GM10266 (cell line): ENCODE measurements around the gene TMEM8B.

Experiments
- DNase-seq: peaks from one replicate; pipeline ENCODE4 v3.0.0; 2012; ENCODE audit errors: extremely low spot score
- TF ChIP-seq, protein P1 (sequence below): IDR thresholded peaks from 2 replicates; pipeline ENCODE4 v1.5.1; 2012; ENCODE audit warnings: mild to moderate bottlenecking, low read depth; ENCODE audit not compliant: control insufficient read depth, insufficient read depth; ENCODE audit errors: missing control alignments

Gene TMEM8B

DNA sequence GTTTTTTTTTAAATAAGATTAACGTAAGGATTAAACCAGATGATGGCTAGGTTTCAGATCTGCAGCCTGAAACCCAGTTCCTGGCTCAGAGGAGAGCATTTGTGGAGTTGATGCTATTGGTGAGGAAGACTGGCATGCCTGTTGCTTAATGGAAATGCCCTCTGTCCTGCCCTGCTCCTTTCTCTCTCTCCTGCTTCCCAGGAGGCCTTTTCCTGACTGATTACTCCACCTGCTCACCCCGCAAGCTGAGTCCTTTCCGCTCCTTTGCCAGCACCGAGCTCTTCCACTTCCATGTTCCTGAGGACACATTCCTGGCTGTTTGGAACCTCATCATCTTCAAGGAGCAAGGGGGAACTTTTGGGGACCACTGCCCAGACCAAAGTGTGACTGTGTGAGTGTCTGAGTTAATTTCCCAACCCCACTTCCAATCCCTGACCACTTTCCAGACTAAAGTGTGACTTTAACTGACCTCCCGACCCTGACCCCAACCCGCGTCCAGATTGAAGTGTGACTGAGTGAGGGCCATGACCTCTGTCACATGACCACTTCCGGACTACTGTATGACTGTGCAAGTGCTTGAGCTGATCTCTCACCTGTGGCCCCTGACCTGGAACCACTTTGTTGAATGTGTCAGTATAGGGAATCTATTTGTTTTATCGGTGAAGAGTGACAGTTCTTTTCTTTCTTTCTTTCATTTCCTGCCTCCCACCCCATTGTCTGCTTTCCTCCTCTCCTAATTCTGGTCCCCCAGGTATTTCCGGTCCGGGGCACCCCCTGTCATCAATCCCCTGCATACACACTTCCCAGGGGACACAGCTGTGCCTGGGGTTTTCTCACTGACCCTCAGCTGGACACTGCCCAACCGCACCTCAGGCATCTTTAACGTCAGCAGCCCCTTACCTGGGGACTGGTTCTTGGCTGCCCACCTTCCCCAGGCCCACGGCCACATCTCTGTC, 5.5 kb downstream of the TMEM8B start:
- DNase-seq: no peak
- TF ChIP-seq, protein P1, sequence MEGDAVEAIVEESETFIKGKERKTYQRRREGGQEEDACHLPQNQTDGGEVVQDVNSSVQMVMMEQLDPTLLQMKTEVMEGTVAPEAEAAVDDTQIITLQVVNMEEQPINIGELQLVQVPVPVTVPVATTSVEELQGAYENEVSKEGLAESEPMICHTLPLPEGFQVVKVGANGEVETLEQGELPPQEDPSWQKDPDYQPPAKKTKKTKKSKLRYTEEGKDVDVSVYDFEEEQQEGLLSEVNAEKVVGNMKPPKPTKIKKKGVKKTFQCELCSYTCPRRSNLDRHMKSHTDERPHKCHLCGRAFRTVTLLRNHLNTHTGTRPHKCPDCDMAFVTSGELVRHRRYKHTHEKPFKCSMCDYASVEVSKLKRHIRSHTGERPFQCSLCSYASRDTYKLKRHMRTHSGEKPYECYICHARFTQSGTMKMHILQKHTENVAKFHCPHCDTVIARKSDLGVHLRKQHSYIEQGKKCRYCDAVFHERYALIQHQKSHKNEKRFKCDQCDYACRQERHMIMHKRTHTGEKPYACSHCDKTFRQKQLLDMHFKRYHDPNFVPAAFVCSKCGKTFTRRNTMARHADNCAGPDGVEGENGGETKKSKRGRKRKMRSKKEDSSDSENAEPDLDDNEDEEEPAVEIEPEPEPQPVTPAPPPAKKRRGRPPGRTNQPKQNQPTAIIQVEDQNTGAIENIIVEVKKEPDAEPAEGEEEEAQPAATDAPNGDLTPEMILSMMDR: no peak

DNA sequence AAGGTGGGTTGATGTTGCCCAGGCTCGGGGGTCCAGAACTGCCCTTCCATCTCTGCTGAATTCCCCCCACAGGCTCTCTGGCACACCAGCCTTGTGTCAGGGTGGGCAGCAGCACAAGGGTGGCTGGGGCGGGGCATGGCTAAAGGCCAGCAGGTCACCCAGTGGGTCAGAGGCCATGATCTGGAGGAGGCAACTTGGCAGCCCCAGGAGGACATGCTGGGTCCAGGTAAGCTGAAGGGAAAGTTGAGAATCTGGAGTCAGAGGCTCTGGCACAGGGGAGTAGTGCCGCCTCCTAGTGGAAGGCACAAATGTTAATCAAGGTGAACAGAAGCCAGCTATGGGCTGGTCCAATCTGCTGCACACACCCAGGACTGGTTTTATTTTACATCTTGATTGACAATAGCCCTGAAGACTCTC, 6.2 kb downstream of the TMEM8B start:
- DNase-seq: peak; percentile 45
- TF ChIP-seq, protein P1: peak; percentile 28

DNA sequence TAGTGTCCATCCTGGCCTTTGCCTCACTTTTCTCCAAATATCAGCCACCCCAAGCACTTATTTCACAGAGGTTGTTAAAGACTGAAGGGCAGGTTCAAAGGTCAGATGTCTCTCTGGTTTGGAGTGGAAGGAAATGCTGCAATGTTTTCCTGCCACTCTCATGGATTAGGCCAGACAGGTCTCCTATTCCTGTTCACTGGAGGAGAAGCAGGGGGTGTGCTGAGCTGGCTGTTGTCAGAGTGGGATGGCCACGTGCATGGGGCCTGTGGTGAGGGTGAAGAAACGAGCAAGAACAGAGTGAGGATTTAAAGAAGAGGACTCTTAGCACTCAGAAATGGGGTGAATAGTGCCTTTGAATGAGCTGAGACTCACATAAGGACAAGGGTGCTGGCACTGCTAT, 6.7 kb downstream of the TMEM8B start:
- no peak for DNase-seq
- TF ChIP-seq, protein P1: no peak

DNA sequence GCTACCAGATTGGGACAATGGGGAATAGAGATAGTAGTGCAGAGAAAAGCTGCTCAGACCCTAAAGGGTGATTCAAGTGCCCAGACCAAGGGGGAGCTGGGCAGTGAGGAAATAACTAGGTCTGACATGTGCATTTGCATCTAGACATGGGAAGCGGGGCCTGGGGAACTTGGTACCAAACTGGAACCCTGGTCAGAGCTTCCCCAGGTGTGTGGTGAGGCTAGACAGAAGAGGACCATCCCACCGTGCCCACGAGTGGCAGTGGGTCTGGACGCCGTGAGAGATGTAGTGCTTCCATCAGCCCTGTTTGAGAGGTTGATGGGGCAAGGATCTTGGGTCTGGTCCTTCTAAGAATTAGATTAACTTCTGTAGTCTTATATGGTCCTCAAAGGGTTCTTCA, 7.6 kb downstream of the TMEM8B start:
- DNase-seq: no peak
- TF ChIP-seq, protein P1: no peak

DNA sequence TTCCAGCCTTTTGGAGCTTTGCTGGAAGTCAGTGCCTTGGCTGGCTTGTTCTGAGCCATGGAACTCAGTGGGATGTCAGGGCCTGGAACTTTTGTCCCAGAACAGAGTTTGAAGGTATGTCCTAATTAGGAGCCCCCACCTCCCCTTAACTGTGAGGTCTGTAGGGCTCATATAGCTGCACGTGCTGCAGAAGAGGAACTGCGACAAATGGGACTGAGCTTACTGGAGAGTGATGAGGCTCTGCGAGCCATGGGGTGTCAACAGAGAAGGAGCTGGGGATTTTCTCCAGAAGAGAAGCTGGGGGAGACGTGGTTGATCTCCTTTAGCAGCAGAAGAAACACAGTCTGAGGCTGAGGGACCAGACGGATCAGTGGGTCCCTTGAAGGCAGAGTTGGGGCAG, 10.9 kb downstream of the TMEM8B start:
- no peak for DNase-seq
- TF ChIP-seq, protein P1: no peak

DNA sequence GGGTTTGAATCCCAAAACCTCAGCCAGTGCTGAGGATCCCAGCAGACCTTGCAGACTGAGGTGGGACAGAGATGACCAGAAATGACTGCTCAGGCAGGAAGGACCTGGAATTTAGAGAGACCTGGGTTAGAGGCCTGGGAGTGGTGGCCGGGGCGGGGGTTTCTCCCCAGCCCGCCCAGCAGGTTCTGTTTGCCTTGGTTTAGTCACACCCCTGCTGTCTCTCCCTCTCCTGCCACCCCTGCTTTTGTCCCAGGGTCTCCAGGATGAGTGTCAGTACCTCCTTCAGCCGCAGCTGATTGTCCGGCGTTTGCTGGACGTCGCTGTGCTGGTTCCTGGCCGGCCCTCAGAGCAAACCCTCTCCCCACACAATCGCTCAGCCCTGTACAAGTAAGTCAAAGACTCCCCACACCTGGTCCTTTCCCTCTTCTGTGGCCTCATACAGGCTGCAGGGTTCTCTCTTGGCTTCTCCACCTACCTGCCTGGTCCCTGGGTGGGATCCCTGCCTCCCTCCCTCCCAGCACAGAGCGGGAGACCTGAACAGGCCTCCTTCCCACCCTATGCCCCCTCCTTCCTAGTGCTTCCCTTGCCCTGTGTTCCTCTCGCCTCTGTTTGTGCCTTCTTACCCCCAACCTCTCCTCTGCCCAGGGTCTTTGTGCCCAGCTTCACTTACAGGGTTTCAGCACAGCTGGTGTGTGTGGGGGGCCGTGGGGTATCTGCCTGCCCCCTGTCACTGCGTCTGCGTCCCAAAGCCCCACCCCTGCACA, 12.0 kb downstream of the TMEM8B start:
- DNase-seq: no peak

More for the DNA sequence above, 12.0 kb downstream of the TMEM8B start:
- TF ChIP-seq, protein P1: no peak
